ENCODE results near the gene SLC44A3. TPM values are rescaled to one million over a fixed set of nuclear protein-coding genes. Genes with fewer than 3 reads are reported as not detected.

The SLC44A3 gene
- total and polyA plus RNA-seq, 11 donors = 1.3 to 8.8 (median 5.8) TPM

- H3K4me1 ChIP-seq = peaks cover 0 to 65% (median 20%) of the 10 kb centered on the region in 12 donors
- H3K36me3 ChIP-seq = no peaks in the 10 kb centered on the region
- no peak overlapping the region for H3K27ac ChIP-seq
- H3K27me3 ChIP-seq = no peaks in the 10 kb centered on the region
- intact Hi-C loops (cut with DNase I) = loop anchor here in 4 of 10 donors (5.0 to 10.0 kb wide), 5 partner anchors 91 to 141 kb away; no protein-coding TSS in a partner anchor
- no peak for TF ChIP-seq POLR2A (IDR thresholded peaks at IDR 0.05)
- TF ChIP-seq CTCF (IDR thresholded peaks at IDR 0.05) = no peak
- DNase-seq = no peak
- no peaks in the 10 kb centered on the region for H3K9me3 ChIP-seq
- WGBS, 4 donors = 93 to 99% (median 97%) methylated on average over 2 of the region's 2 CpGs
- ATAC-seq = no peak
- no peak overlapping the region for H3K4me3 ChIP-seq
Observed at GRCh38 chr1:94796266-94796665, 23.9 kb upstream of the SLC44A3 start.

- intact Hi-C loops (cut with DNase I) = loop anchor here in 4 of 10 donors (5.0 to 10.0 kb wide), 5 partner anchors 92 to 142 kb away; no protein-coding TSS in a partner anchor
- TF ChIP-seq CTCF (IDR thresholded peaks at IDR 0.05) (no peak), POLR2A (IDR thresholded peaks at IDR 0.05) (no peak)
- Histone ChIP-seq H3K4me1 (peaks cover 0 to 69% (median 28%) of the 10 kb centered on the region in 12 donors), H3K27me3 (no peaks in the 10 kb centered on the region), H3K27ac (peak overlapping the region in 1 of 12 donors; percentile 5), H3K36me3 (no peaks in the 10 kb centered on the region), H3K4me3 (no peak overlapping the region), H3K9me3 (no peaks in the 10 kb centered on the region)
- WGBS, 4 donors = 89 to 96% (median 92%) methylated on average over 1 of the region's 1 CpG
- no peak for DNase-seq
- ATAC-seq = no peak
Observed at GRCh38 chr1:94797291-94797690, 22.9 kb upstream of the SLC44A3 start.

GRCh38 chr1:94798054-94798453 is 22.1 kb upstream of the SLC44A3 start:
- intact Hi-C loops (cut with DNase I) = loop anchor here in 4 of 10 donors (5.0 to 10.0 kb wide), 5 partner anchors 93 to 143 kb away; no protein-coding TSS in a partner anchor
- no peak overlapping the region for H3K4me3 ChIP-seq

GRCh38 chr1:94798462-94798861 is 21.7 kb upstream of the SLC44A3 start:
- intact Hi-C loops (cut with DNase I) = loop anchor here in 4 of 10 donors (5.0 to 10.0 kb wide), 5 partner anchors 94 to 144 kb away; no protein-coding TSS in a partner anchor
- WGBS, 4 donors = 85 to 95% (median 91%) methylated on average over 2 of the region's 2 CpGs
- DNase-seq (no peak), ATAC-seq (no peak)
- Histone ChIP-seq H3K4me1 (peaks cover 0 to 68% (median 24%) of the 10 kb centered on the region in 12 donors), H3K27me3 (no peaks in the 10 kb centered on the region), H3K9me3 (no peaks in the 10 kb centered on the region), H3K4me3 (no peak overlapping the region), H3K36me3 (no peaks in the 10 kb centered on the region), H3K27ac (peak overlapping the region in 1 of 12 donors; percentile 59)
- TF ChIP-seq CTCF (IDR thresholded peaks at IDR 0.05) = no peak
- no peak for TF ChIP-seq POLR2A (IDR thresholded peaks at IDR 0.05)

More at GRCh38 chr1:94798054-94798453, 22.1 kb upstream of the SLC44A3 start:
- no peaks in the 10 kb centered on the region for H3K27me3 ChIP-seq
- peak overlapping the region in 1 of 12 donors; percentile 51 for H3K27ac ChIP-seq
- DNase-seq (no peak), ATAC-seq (no peak)
- 92 to 95% (median 94%) methylated on average over 3 of the region's 3 CpGs for WGBS, 4 donors
- no peaks in the 10 kb centered on the region for H3K36me3 ChIP-seq
- H3K9me3 ChIP-seq = no peaks in the 10 kb centered on the region
- TF ChIP-seq POLR2A (IDR thresholded peaks at IDR 0.05) (no peak), CTCF (IDR thresholded peaks at IDR 0.05) (no peak)
- H3K4me1 ChIP-seq = peaks cover 0 to 68% (median 26%) of the 10 kb centered on the region in 12 donors

Data from heart left ventricle (tissue), 16 donors.